ENCODE measurements around the gene GNB1L.

The GNB1L gene

DNA sequence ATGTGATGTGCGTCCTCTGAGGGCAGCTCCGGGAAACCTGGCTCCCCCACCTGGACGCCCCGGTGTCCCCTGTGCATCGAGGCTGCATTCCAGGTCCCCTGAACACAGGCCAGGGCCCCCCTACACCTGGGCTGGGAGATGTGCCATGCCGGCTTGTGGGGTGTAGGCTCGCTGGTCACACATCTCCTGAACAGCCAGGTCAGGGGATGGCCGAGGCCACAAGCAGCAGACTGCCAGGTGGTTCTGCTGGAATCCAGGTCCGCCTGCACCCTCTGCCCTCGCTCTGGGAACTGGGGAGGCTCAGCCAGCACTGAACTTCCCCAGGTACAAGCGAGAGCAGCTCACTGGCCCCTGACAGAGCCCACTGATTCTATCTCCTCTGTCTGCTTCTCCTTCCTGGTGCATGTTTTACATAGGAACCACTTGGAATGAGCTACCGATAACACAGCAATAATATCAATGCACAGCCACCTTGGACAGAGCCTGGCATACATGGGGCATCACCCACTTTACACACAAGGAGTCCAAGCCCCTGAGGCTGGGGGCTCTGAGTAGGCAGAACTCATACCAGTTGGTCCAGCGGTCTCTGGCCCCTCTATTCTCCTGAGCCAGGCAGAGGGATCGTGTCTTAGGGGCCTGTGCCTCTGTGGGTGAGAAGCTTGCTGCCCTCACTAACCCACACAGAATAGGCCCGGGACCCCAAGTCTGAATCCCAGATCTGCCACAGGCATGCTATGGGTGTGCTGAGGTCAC lies 47.3 kb downstream of the GNB1L start:
- no peak for DNase-seq

GRCh38 chr22:19806213-19807160 lies 48.2 kb downstream of the GNB1L start:
- DNase-seq: no peak

- DNase-seq: no peak
Measured at GRCh38 chr22:19805821-19806212, 48.9 kb downstream of the GNB1L start.

GRCh38 chr22:19803736-19804267 lies 50.9 kb downstream of the GNB1L start:
- no peak for DNase-seq

- no peak for DNase-seq
Measured at GRCh38 chr22:19802894-19803735, 51.6 kb downstream of the GNB1L start.

DNA sequence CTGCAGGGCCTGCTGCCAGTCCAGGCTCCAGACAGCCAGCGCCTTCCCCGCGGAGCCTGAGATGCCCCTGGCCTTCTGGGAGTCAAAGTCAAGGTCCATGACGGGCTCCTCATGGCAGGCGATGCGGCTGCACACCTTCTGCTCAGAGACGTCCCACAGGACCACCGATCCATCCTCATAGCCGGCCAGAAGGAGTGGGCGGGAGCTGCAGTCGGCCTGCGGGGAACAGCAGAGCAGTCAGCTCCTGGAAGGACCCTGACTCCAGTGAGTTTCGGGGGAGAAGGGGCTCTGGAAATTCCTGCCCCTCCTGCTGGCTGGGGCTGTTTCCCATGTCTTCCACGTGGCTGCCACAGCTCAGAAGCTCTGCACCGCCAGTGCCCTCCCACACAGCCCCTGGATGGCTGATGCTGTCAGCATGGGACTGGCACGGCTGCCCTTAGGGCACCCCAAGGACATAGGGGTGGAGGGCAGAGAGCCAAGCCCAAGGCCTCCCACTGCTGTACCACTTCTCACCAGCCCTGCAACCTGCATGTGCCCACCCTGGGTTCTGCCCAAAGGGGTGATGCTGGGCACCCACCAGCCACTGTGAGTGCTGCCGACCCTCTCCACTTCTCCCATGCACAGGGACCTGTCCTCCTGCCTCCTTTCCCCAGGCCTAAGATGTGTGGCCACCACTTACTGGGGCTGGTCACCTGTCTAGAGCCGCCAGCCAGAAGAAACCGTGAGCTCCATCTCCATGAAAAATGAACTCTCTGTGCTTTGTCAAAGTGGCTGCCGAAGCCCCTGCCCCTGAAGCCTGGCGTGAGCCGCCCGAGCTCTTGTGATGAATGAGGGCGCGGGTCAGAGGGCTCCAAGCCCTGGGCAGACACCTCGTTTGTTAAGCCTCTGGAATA lies 52.4 kb downstream of the GNB1L start:
- DNase-seq: no peak

DNA sequence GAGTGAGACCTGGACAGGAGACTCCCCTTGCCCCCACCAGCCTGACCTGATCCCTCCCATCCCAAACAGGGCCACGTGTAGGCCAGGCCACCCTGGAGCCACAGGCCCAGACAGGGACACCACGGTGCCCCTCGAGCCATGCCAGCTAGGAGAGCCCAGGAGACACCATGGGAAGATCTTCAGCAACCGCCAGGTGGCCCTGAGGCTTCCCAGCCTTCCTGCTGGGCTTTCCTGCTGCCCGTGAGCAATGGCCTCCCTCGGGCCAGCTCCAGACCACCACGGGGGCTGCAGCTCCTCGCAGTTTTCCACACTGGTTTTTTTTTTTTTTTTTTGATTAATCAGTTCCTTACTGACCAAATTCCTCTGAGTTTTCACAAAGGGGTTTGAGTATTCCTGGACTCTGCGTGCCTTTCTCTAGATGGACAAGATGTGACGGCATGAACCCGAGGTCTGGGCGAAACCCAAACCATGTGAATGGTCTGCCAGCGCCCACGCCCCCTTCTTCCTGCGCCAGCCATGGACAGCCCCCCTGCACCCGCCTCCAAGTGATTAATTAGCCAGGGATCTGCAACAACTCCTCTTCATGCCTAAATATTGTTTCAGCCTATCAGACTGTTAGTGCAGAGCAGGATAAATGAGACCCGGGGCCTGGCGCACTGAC lies 53.2 kb downstream of the GNB1L start:
- no peak for DNase-seq

- no peak for DNase-seq
Measured at GRCh38 chr22:19800761-19801244, 53.9 kb downstream of the GNB1L start.

- no peak for DNase-seq
Measured at GRCh38 chr22:19800306-19800705, 54.4 kb downstream of the GNB1L start.

DNA sequence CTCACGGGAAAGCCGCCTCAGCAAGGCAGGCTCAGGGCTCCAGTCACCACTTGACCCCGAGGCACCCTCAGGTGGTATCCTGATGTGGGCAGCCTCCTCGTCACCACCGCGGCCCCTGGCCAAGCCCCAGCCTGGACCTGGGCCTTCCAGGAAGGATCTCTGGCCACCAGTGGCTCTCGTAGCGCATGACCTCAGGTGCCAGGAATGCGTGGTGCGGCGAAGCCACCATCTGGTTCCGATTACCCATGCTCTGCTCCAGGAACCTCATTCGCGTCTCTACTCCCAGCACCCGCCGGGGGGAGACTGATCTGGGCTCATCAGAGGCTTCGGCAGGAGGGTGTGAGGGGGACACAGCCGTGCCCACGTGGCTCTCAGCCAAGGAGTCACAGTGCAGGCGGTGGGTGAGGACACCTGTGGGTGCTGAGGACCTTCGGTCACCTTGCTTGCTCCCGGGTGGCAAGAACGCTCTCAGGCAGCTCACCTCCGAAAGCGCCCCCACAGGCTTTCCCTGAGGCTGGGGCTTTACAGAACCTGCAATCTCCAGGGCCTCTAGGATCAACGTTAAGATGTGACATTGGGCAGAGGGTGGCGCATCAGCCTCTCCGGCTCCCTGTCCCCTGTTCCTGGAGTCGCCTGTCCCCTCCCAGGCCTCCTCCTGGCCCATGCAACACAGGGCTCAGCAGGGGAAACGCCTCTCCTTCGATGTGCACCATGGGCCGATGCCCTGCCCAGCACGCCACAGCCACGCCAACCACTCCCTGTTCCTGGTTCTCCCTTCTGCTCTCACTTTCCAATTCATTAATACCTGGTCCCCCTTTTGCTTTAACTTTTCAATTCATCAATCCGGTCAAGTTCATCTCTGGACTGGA lies 55.1 kb downstream of the GNB1L start:
- no peak for DNase-seq

DNA sequence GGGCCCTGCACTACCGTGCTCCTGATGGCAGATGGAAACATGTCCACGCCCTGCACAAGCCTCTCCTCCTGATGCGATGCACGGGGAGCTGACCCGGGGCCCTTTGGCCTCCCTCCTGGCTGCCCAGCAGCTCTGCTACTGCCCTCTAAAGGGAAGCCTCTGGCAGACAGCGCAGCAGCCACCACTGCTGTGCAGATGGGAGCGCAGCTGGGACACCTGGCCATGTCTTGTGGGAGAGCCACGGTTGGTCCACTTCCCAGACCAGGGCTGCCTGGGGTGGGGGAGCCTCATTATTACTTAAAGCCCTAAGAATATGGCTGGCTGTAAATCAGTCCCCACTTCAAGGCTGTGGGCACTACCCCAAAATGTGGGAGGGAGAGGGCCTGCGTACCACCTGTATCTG lies 55.8 kb downstream of the GNB1L start:
- no peak for DNase-seq

GRCh38 chr22:19798003-19798665 lies 56.5 kb downstream of the GNB1L start:
- DNase-seq: no peak

- no peak for DNase-seq
Measured at GRCh38 chr22:19797086-19798002, 57.3 kb downstream of the GNB1L start.

GRCh38 chr22:19796160-19796559 lies 58.5 kb downstream of the GNB1L start:
- DNase-seq: no peak

- DNase-seq: no peak
Measured at GRCh38 chr22:19795617-19796008, 59.1 kb downstream of the GNB1L start.

GRCh38 chr22:19793661-19794310 lies 60.9 kb downstream of the GNB1L start:
- no peak for DNase-seq

DNA sequence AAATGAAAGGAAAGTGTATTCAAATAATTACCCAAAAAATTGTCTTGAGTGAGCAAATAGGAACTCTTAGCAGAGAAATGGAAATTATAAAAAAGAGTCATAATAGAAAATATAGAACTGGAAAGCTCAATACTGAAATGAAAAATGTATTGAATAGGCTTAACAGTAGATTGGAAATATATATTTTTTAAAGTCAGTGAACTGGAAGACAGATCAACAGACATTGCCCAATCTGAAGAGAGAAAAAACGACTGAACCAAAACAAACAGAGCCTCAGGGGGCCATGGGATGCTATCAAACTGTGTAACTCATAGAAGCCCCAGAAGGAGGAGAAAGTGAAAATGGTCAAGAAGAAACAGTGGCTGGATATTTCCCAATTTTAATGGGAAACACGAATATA lies 61.5 kb downstream of the GNB1L start:
- DNase-seq: no peak

Measured in SHP77 treated with DMSO at 0.1 percent for 48 hours (cell line).